Measurements from ENCODE around the gene KRT76.

The KRT76 gene

GRCh38 chr12:52729147-52729546 is 48.0 kb downstream of the KRT76 start:
- TF ChIP-seq, protein P1, sequence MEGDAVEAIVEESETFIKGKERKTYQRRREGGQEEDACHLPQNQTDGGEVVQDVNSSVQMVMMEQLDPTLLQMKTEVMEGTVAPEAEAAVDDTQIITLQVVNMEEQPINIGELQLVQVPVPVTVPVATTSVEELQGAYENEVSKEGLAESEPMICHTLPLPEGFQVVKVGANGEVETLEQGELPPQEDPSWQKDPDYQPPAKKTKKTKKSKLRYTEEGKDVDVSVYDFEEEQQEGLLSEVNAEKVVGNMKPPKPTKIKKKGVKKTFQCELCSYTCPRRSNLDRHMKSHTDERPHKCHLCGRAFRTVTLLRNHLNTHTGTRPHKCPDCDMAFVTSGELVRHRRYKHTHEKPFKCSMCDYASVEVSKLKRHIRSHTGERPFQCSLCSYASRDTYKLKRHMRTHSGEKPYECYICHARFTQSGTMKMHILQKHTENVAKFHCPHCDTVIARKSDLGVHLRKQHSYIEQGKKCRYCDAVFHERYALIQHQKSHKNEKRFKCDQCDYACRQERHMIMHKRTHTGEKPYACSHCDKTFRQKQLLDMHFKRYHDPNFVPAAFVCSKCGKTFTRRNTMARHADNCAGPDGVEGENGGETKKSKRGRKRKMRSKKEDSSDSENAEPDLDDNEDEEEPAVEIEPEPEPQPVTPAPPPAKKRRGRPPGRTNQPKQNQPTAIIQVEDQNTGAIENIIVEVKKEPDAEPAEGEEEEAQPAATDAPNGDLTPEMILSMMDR (IDR thresholded peaks at IDR 0.05; ENCODE audit: low read depth, low read length, missing control alignments), result no peak
- in situ Hi-C loops (cut with HindIII; ENCODE audit: low sequenced_read_pairs), result no loop called here
- DNase-seq (ENCODE audit: low read depth), result no peak
- no peak overlapping the region for H3K4me3 ChIP-seq (ENCODE audit: low read depth, low read length)

DNA sequence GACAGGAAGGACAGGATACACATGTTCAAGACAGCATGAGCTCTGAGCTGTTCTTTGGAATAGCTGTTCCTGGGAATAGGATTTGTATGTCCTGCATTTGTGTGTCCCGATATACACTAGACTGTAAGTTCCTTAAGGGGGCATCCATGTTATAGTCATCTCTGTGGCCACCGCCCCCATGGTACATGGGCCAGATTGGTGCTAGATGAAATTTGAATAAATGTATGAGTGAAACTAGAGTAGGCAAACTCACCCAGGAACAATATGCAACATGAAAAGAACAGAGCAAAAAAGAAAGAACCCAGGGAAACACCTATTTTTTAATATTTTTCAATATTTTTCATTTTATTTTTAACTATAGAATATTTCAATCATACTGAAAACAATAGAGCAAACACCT is 48.8 kb downstream of the KRT76 start:
- H3K4me3 ChIP-seq (ENCODE audit: low read depth, low read length), result no peak overlapping the region
- TF ChIP-seq, protein P1 (IDR thresholded peaks at IDR 0.05; ENCODE audit: low read depth, low read length, missing control alignments), result no peak
- DNase-seq (ENCODE audit: low read depth), result no peak
- in situ Hi-C loops (cut with HindIII; ENCODE audit: low sequenced_read_pairs), result no loop called here

DNA sequence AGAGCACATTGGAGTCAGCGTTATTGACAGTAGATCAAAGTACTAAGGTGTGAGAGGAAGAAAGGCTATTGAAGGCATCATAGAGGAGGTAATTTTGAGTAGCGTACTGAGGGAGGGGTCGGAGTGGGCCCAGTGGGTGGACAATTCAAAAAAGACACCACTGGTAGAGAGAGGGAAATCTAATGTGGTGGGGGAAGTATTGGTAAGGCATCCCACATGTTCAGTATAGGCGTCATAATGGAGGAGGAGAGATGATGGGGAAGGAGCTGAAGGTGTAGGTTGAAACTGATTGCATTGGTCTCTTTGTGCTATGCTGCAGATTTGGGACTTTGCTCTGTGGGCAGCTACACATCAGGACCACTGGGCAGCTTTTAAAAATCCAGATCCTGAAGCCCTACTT is 50.1 kb downstream of the KRT76 start:
- DNase-seq (ENCODE audit: low read depth), result no peak
- in situ Hi-C loops (cut with HindIII; ENCODE audit: low sequenced_read_pairs), result no loop called here
- TF ChIP-seq, protein P1 (IDR thresholded peaks at IDR 0.05; ENCODE audit: low read depth, low read length, missing control alignments), result no peak
- H3K4me3 ChIP-seq (ENCODE audit: low read depth, low read length), result no peak overlapping the region

DNA sequence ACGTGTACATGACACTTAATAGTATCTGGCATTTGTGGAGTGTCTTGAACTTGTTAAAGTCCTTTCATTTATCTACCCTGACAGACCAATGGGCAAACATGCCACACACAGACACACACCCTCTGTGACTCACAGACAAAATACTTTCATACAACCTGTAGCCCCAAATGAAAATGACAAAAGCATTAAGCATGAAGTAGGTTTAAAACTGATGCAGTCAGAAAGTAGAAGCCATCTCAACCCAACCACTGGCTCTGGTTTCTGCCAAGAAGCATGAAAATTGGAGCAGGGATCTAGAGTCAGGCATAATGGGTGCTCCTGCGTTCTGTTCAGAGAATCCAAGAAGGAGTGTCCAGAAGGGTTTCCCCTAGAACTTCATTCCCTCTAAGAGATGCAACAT is 50.7 kb downstream of the KRT76 start:
- in situ Hi-C loops (cut with HindIII; ENCODE audit: low sequenced_read_pairs), result no loop called here

GRCh38 chr12:52724384-52724783 is 52.8 kb downstream of the KRT76 start:
- no peak overlapping the region for H3K4me3 ChIP-seq (ENCODE audit: low read depth, low read length)
- no peak for DNase-seq (ENCODE audit: low read depth)
- in situ Hi-C loops (cut with HindIII; ENCODE audit: low sequenced_read_pairs), result no loop called here
- TF ChIP-seq, protein P1 (IDR thresholded peaks at IDR 0.05; ENCODE audit: low read depth, low read length, missing control alignments), result no peak

More for the DNA sequence above, 50.7 kb downstream of the KRT76 start:
- no peak for DNase-seq (ENCODE audit: low read depth)
- H3K4me3 ChIP-seq (ENCODE audit: low read depth, low read length), result no peak overlapping the region
- TF ChIP-seq, protein P1 (IDR thresholded peaks at IDR 0.05; ENCODE audit: low read depth, low read length, missing control alignments), result no peak

DNA sequence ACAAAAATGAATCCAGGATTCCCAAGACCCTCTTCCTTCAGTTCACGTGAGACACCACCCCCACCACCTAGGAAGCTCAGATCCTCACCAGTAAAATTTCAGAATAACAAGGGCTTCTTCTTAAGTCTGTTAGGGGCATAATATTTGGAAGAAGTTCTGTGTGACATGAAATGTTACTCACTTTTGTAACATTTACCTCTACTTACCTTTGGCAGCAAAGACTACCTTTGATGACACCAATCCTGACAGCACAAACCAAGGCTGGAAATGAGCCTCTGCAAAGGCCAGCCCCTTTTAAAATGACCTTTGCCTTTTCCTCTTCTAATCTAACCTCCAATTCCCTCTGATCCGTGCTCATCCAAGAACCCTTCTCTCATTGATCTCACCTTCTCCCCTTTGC is 54.5 kb downstream of the KRT76 start:
- in situ Hi-C loops (cut with HindIII; ENCODE audit: low sequenced_read_pairs), result no loop called here
- H3K4me3 ChIP-seq (ENCODE audit: low read depth, low read length), result no peak overlapping the region
- no peak for DNase-seq (ENCODE audit: low read depth)
- TF ChIP-seq, protein P1 (IDR thresholded peaks at IDR 0.05; ENCODE audit: low read depth, low read length, missing control alignments), result no peak
